Common myeloid progenitor, CD34-positive (primary cell): Measurements from ENCODE around the gene POP7.
A peak's percentile ranks its signal among the peaks of the same experiment; 100 is the strongest.

ENCODE experiments used
- CTCF ChIA-PET: fragments of 350-600 bp; sonication (Branson Sonifier 250); formaldehyde crosslinking; loops from one replicate; lab custom pipeline; 2021; ENCODE audit warnings: antibody characterized with exemption; lab: Charles Lee
- POLR2A ChIA-PET: fragments of 350-600 bp; sonication (Branson Sonifier 250); formaldehyde crosslinking; loops from one replicate; lab custom pipeline; 2021; ENCODE audit warnings: antibody characterized with exemption; lab: Charles Lee
- DNase-seq, 3 donors: peaks; one replicate each; pipeline versions ENCODE4 v3.0.0 to v3.0.0-alpha.2; 2013
- H3K27ac ChIP-seq, 2 experiments: 1 replicate in 1 of 2; 2 replicates in 1 of 2; pipeline ENCODE4 v1.7.0; 2013; ENCODE audit warnings: inconsistent platforms in 2 of 2, low read length in 2 of 2, mild to moderate bottlenecking in 2 of 2, low read depth in 1 of 2, moderate library complexity in 1 of 2; ENCODE audit not compliant: severe bottlenecking in 2 of 2, insufficient read depth in 1 of 2, poor library complexity in 1 of 2
- H3K27me3 ChIP-seq, 5 experiments: replicated peaks in 2 of 5; 1 replicate in 3 of 5; 2 replicates in 2 of 5; pipeline versions ENCODE4 v1.6.1 to v1.7.0; 2013; ENCODE audit warnings: low read length in 4 of 5, mild to moderate bottlenecking in 2 of 5, moderate library complexity in 2 of 5, inconsistent platforms in 1 of 5; ENCODE audit not compliant: insufficient read depth in 5 of 5, control insufficient read depth in 4 of 5
- H3K36me3 ChIP-seq, 4 experiments: 1 replicate in 2 of 4; 2 replicates in 2 of 4; pipeline versions ENCODE4 v1.6.1 to v1.7.0; 2013; ENCODE audit warnings: low read length in 3 of 4, control low read depth in 1 of 4, mild to moderate bottlenecking in 1 of 4; ENCODE audit not compliant: control insufficient read depth in 4 of 4, insufficient read depth in 4 of 4
- H3K4me1 ChIP-seq, 4 experiments: 1 replicate in 3 of 4; 2 replicates in 1 of 4; pipeline versions ENCODE4 v1.6.1 to v1.7.1; 2013; ENCODE audit warnings: low read length in 3 of 4, mild to moderate bottlenecking in 3 of 4, control low read depth in 1 of 4, inconsistent platforms in 1 of 4, moderate library complexity in 1 of 4; ENCODE audit not compliant: control insufficient read depth in 4 of 4, insufficient read depth in 4 of 4; ENCODE audit errors: control extremely low read depth in 1 of 4
- H3K4me3 ChIP-seq, 7 experiments: 1 replicate in 4 of 7; 2 replicates in 3 of 7; pipeline versions ENCODE4 v1.5.1 to v1.7.0; 2013; ENCODE audit warnings: mild to moderate bottlenecking in 7 of 7, low read length in 6 of 7, moderate library complexity in 6 of 7, inconsistent platforms in 2 of 7, low read depth in 2 of 7, control low read depth in 1 of 7; ENCODE audit not compliant: insufficient read depth in 4 of 7, control insufficient read depth in 1 of 7; ENCODE audit errors: extremely low read depth in 1 of 7
- H3K9me3 ChIP-seq, 5 experiments: 1 replicate in 4 of 5; 2 replicates in 1 of 5; pipeline versions ENCODE4 v1.6.1 to v1.7.1; 2013; ENCODE audit warnings: low read length in 4 of 5, mild to moderate bottlenecking in 2 of 5, inconsistent platforms in 1 of 5, low read depth in 1 of 5, moderate library complexity in 1 of 5; ENCODE audit not compliant: control insufficient read depth in 4 of 5, insufficient read depth in 2 of 5; ENCODE audit errors: control extremely low read depth in 1 of 5
- WGBS: methylation state at CpG from one replicate; pipeline ENCODE4 v1.1.5; 2013; ENCODE audit not compliant: insufficient coverage; 5-methylcytosine and 5-hydroxymethylcytosine counted together

Gene POP7

DNA sequence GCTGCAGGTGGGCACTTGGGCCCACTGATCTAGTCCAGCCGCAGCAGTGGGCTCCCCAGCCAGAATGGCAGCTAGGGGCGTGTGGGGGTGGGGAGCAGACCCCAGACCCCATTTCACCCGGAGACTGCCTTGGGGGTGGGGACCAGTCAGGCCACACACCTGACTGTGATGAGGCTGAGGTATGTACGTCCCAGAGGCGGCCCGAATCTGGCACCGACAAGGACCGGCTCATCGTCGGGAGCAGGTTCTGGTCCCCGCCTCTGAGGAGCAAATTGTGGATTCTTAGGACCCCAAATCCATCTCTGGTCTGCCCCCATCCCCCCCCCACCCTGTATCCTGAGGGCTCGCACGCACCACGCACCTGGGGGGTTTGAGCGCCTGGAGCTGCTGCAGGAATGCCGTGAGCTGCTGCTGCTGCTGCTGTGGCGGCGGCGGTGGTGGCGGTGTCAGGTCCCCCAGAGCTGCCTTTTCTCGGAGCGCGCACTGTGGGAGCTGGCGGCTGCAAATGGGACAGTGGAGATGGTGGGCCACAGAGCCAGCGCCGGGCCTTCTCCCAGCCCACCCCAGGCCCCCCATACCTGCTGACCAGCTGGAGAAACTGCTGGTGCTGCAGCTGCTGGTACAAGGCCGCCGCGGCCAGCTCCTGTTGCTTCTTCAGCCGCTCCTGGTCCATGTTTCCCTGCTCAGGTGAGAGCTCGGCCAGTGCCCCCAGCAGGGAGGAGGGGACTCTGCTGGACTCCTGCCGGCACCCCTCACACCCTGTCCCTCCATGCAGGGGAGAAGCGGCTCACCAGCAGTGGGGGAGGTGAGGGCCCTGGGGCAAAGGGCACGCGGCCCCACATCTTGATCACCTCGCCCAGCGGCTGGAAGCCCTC, 22.0 kb upstream of the POP7 start:
- DNase-seq: no peak
- WGBS: 95% methylated on average over 31 of the region's 37 CpGs
- no peak overlapping the region for H3K27ac ChIP-seq

DNA sequence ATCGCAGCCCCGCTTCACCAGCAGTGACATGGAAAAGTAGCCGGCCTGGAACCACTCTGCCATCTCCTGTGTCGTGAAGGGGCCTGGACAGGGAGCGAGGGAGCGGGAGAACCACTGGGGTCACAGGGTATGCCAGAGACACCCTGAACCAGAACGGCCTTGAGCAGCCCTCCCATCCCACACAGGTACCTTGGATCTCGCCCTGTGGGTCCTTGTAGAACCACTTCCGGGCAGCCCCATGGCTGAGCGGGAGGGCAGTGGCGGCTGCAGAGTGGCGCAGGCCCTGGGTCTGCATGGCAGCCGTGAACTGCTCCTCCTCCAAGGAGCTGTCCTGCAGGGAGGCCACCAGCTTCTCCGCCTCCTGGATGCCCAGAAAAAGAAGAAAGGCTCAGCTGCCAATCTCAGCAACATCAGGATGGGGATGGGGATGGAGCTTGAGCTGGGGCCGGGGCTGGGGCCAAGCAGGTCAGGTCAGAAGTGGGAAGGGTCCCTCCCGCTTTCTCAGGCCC, 21.3 kb upstream of the POP7 start:
- 99% methylated on average over 12 of the region's 16 CpGs for WGBS
- H3K36me3 ChIP-seq: peaks cover 11 to 100% (median 64%) of the 10 kb centered on the region in 4 experiments
- DNase-seq: no peak
- no peak overlapping the region for H3K27ac ChIP-seq
- ChIA-PET CTCF (interaction anchor here (0.6 to 3.9 kb wide), 8 partner anchors 8 to 215 kb away, joined by 3 to 28 read pairs (median 4); partner anchors contain the start of gene MOSPD3), POLR2A (interaction anchor here (0.5 kb wide), 1 partner anchor 17 kb away, joined by 4 read pairs; no protein-coding TSS in a partner anchor)
- H3K4me1 ChIP-seq: no peaks in the 10 kb centered on the region
- no peaks in the 10 kb centered on the region for H3K9me3 ChIP-seq
- H3K27me3 ChIP-seq: no peaks in the 10 kb centered on the region
- no peak overlapping the region for H3K4me3 ChIP-seq

More for the DNA sequence above, 22.0 kb upstream of the POP7 start:
- H3K9me3 ChIP-seq: no peaks in the 10 kb centered on the region
- H3K4me1 ChIP-seq: no peaks in the 10 kb centered on the region
- ChIA-PET CTCF (interaction anchor here (0.6 to 3.9 kb wide), 7 partner anchors 8 to 214 kb away, joined by 3 to 28 read pairs (median 3); partner anchors contain the start of gene MOSPD3), POLR2A (interaction anchor here (1.3 kb wide), 2 partner anchors 9 to 11 kb away, joined by 3 read pairs; no protein-coding TSS in a partner anchor)
- no peaks in the 10 kb centered on the region for H3K27me3 ChIP-seq
- H3K4me3 ChIP-seq: no peak overlapping the region
- peaks cover 11 to 100% (median 64%) of the 10 kb centered on the region in 4 experiments for H3K36me3 ChIP-seq

DNA sequence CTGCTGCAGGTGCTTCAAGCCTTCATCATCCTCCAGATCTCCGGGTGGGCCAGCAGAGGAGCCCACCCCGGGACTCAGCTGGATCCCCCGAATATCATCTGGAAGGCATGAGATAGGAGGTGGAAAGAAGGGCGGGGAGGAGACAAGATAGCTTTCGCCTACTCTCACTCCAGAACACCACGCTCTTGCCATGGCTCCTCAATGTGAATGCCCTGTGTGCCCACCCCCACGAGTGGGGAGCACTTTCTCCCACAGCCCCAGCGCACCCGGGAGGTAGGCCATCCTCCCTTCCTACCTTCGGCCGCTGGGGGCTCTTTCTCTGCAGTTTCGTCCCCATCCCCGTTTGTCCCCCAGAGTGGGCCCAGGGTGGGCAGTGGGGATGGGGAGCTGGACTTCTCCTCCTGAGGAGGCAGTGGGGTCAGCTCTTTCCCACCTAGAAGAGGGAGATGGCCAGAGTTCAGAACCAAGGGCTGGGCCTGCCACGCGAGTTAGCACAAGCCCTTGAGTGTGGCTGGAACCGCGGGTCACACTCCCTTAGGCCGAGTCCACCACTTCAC, 20.8 kb upstream of the POP7 start:
- peaks cover 11 to 97% (median 62%) of the 10 kb centered on the region in 4 experiments for H3K36me3 ChIP-seq
- H3K27me3 ChIP-seq: no peaks in the 10 kb centered on the region
- WGBS: 99% methylated on average over 14 of the region's 18 CpGs
- H3K9me3 ChIP-seq: no peaks in the 10 kb centered on the region
- CTCF ChIA-PET: interaction anchor here (1.2 to 3.9 kb wide), 7 partner anchors 7 to 215 kb away, joined by 3 to 28 read pairs (median 4); partner anchors contain the start of gene MOSPD3
- H3K4me1 ChIP-seq: no peaks in the 10 kb centered on the region
- POLR2A ChIA-PET: interaction anchor here (0.5 kb wide), 1 partner anchor 16 kb away, joined by 4 read pairs; no protein-coding TSS in a partner anchor
- no peak overlapping the region for H3K4me3 ChIP-seq
- H3K27ac ChIP-seq: no peak overlapping the region
- no peak for DNase-seq

DNA sequence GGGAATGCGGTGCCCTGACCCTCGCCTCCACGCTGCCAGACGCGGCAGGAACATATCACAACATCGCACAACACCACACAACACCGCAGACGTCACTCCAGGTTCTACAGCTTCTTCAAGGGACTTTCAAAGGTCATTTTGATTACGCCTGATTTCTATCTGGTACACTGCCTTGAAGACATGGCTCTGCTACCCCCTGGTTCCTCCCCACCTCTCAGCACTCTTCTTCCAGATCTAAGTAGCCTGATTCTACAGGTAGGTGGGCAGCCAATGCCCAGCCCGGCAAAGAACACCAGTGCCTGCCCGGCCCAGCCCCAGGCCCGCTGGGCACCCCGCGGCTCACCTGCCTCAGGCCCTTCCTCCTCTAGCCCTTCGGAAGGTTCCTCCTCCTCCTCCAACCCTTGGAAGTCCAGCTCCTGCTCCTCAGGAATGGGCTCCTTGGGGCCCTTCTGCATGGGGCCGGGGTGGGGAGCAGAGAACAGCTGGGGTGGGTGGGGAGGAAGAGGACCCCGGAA, 20.2 kb upstream of the POP7 start:
- Histone ChIP-seq H3K27me3 (no peaks in the 10 kb centered on the region), H3K9me3 (no peaks in the 10 kb centered on the region), H3K27ac (no peak overlapping the region), H3K36me3 (peaks cover 11 to 95% (median 58%) of the 10 kb centered on the region in 4 experiments), H3K4me3 (no peak overlapping the region), H3K4me1 (peaks cover 0 to 1% (median under 1%) of the 10 kb centered on the region in 4 experiments)
- DNase-seq: no peak
- WGBS: 98% methylated on average over 16 of the region's 17 CpGs
- CTCF ChIA-PET: interaction anchor here (1.2 to 8.7 kb wide), 4 partner anchors 8 to 73 kb away, joined by 4 to 80 read pairs (median 4); partner anchors contain the start of gene MOSPD3
- POLR2A ChIA-PET: no interaction called here

DNA sequence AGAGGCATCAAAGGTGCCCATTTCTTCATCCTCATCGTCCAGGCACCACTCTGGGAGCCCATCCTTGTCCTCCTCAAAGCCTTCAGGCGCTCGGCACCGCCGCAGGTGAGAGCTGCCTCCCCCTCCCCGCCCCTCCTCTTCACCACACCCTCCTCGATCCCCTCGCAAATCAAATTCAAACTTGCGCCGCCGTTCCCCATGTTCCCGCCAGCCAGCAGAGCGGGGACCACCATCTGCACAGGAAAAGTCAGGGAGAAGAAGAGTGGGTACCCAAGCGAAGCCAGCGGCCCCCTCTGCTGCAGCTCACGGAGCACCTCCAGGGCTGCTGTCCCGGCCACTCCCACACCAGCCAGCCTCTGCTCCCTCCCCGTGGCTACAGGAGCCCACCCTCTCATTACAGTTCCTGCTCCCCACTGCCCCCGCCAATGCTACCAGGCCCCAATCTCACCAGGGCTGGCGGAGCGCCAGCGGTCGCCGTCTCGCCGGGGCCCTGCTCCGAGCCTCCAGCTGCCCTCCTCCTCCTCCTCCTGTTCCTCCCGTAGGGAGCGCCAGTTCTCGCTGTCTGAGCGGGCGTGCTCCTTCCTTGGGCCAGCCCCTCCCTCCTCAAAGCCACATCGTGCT, 19.6 kb upstream of the POP7 start:
- no peak overlapping the region for H3K4me3 ChIP-seq
- 89% methylated on average over 21 of the region's 33 CpGs for WGBS
- H3K9me3 ChIP-seq: no peaks in the 10 kb centered on the region
- ChIA-PET POLR2A (no interaction called here), CTCF (interaction anchor here (1.0 to 8.7 kb wide), 4 partner anchors 9 to 207 kb away, joined by 3 to 80 read pairs (median 4); partner anchors contain the start of gene POP7)
- H3K4me1 ChIP-seq: peaks cover 0 to 7% (median 6%) of the 10 kb centered on the region in 4 experiments
- no peak overlapping the region for H3K27ac ChIP-seq
- peaks cover 11 to 95% (median 55%) of the 10 kb centered on the region in 4 experiments for H3K36me3 ChIP-seq
- no peaks in the 10 kb centered on the region for H3K27me3 ChIP-seq
- DNase-seq: no peak

DNA sequence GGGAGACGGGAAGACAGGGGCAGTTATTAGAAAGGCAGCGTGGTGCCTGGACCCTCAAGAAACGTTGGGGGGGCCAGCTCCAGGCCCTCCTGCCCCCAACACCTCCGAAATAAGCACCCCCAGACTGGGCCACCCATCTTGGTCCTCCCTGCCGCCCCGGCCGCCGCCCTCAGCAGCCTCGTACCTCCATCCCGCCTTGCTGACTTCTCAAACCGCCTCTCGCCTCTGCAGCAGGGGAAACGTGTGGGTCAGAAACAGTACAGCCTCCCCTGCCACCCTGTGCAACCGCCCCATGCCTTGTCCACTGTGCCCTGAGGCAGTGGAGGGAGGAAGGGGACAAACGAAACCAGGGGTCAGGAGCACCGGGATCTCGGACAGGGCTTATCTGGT, 19.1 kb upstream of the POP7 start:
- peaks cover under 1 to 12% (median 11%) of the 10 kb centered on the region in 4 experiments for H3K4me1 ChIP-seq
- peak overlapping the region in 1 of 2 experiments; percentile 25 for H3K27ac ChIP-seq
- no peak for DNase-seq
- H3K36me3 ChIP-seq: peaks cover 11 to 91% (median 52%) of the 10 kb centered on the region in 4 experiments
- ChIA-PET POLR2A (no interaction called here), CTCF (interaction anchor here (1.0 to 8.7 kb wide), 3 partner anchors 9 to 207 kb away, joined by 3 to 80 read pairs (median 4); partner anchors contain the start of gene POP7)
- H3K9me3 ChIP-seq: no peaks in the 10 kb centered on the region
- 91% methylated on average over 15 of the region's 17 CpGs for WGBS
- no peaks in the 10 kb centered on the region for H3K27me3 ChIP-seq
- no peak overlapping the region for H3K4me3 ChIP-seq
